OCI-LY3 (cell line): ENCODE results near the gene RERE.

Experiments used
- H2AFZ ChIP-seq: fragments of 200-600, 300-600 bp; shearing (Covaris generic); 2 replicates; pipeline ENCODE4 v1.6.0; 2014; ENCODE audit warnings: antibody characterized with exemption, low read depth, low read length
- H3K27ac ChIP-seq: fragments of 200-600, 300-600 bp; sonication (generic); 2 replicates; pipeline ENCODE4 v1.5.1; 2014; ENCODE audit warnings: mild to moderate bottlenecking, low read length, moderate library complexity, mixed read lengths
- H3K27me3 ChIP-seq: fragments of 200-600, 300-600 bp; sonication (generic); 2 replicates; pipeline ENCODE4 v1.6.1; 2014; ENCODE audit warnings: low read depth, low read length, mixed read lengths
- H3K36me3 ChIP-seq: fragments of 200-600, 300-600 bp; sonication (generic); replicated peaks from 2 replicates; pipeline ENCODE3; 2014; ENCODE audit warnings: low read depth, low read length, mixed read lengths
- H3K4me1 ChIP-seq: fragments of 300-600, 200-600 bp; sonication (generic); 2 replicates; pipeline ENCODE4 v1.6.1; 2014; ENCODE audit warnings: low read length, mixed read lengths
- H3K4me2 ChIP-seq: fragments of 200-600, 300-600 bp; sonication (generic); 2 replicates; pipeline ENCODE4 v1.6.1; 2014; ENCODE audit warnings: low read length, mixed read lengths
- H3K4me3 ChIP-seq: fragments of 300-600, 200-600 bp; sonication (generic); 2 replicates; pipeline ENCODE4 v1.5.1; 2014; ENCODE audit warnings: antibody characterized with exemption, mild to moderate bottlenecking, low read length, moderate library complexity
- H3K79me2 ChIP-seq: fragments of 300-600, 200-600 bp; shearing (Covaris generic); 2 replicates; pipeline ENCODE4 v1.6.1; 2014; ENCODE audit warnings: mild to moderate bottlenecking, low read length, mixed read lengths
- H3K9ac ChIP-seq: fragments of 300-600, 200-600 bp; shearing (Covaris generic); 2 replicates; pipeline ENCODE4 v1.6.0; 2014; ENCODE audit warnings: mild to moderate bottlenecking, low read length, moderate library complexity
- H3K9me3 ChIP-seq: fragments of 200-600, 300-600 bp; shearing (Covaris generic); 2 replicates; pipeline ENCODE4 v1.6.1; 2014; ENCODE audit warnings: low read length, mixed read lengths; ENCODE audit not compliant: insufficient read depth
- H4K20me1 ChIP-seq: fragments of 200-600, 300-600 bp; sonication (generic); 2 replicates; pipeline ENCODE4 v1.6.1; 2016; ENCODE audit warnings: low read length, mixed read lengths; ENCODE audit not compliant: insufficient read depth
- CTCF ChIP-seq: fragments of 200-600, 300-600 bp; sonication (generic); IDR thresholded peaks from 2 replicates; pipeline ENCODE4 v1.5.1; 2014; ENCODE audit warnings: antibody characterized with exemption, low read length, low read depth
- EZH2phosphoT487 ChIP-seq: fragments of 200-600 bp; shearing (Covaris generic); IDR thresholded peaks from 2 replicates; pipeline ENCODE4 v1.6.1; 2018; ENCODE audit warnings: antibody characterized with exemption, mixed run types, low read depth

RERE gene

GRCh38 chr1:8660411-8660828 lies 157.0 kb downstream of the RERE start:
- Histone ChIP-seq H3K9ac (no peak overlapping the region), H3K79me2 (peaks cover 48% of the 10 kb centered on the region), H3K9me3 (no peaks in the 10 kb centered on the region), H3K27ac (no peak overlapping the region), H3K27me3 (no peaks in the 10 kb centered on the region), H3K4me2 (no peak overlapping the region), H4K20me1 (peaks cover 2% of the 10 kb centered on the region; the same call in 1 of the 2 replicates), H2AFZ (no peak overlapping the region), H3K4me1 (peaks cover 40% of the 10 kb centered on the region), H3K36me3 (no peaks in the 10 kb centered on the region), H3K4me3 (no peak overlapping the region)
- TF ChIP-seq CTCF, result no peak
- no peak for TF ChIP-seq EZH2phosphoT487

GRCh38 chr1:8659593-8659992 lies 157.8 kb downstream of the RERE start:
- H3K9ac ChIP-seq, result no peak overlapping the region
- H3K27me3 ChIP-seq, result no peaks in the 10 kb centered on the region
- peaks cover 31% of the 10 kb centered on the region for H3K4me1 ChIP-seq
- H2AFZ ChIP-seq, result no peak overlapping the region
- no peaks in the 10 kb centered on the region for H3K36me3 ChIP-seq
- TF ChIP-seq CTCF (no peak), EZH2phosphoT487 (no peak)
- no peak overlapping the region for H3K4me2 ChIP-seq
- no peak overlapping the region for H3K4me3 ChIP-seq
- H3K9me3 ChIP-seq, result no peaks in the 10 kb centered on the region
- peaks cover 40% of the 10 kb centered on the region for H3K79me2 ChIP-seq
- no peak overlapping the region for H3K27ac ChIP-seq
- no peaks in the 10 kb centered on the region for H4K20me1 ChIP-seq

GRCh38 chr1:8653878-8654277 lies 163.6 kb downstream of the RERE start:
- TF ChIP-seq EZH2phosphoT487 (no peak), CTCF (no peak)
- Histone ChIP-seq H3K27me3 (no peaks in the 10 kb centered on the region), H3K4me2 (peak overlapping the region; percentile 22; the same call in 1 of the 2 replicates), H3K9me3 (no peaks in the 10 kb centered on the region), H3K4me1 (peaks cover 17% of the 10 kb centered on the region), H3K79me2 (peaks cover 3% of the 10 kb centered on the region; the same call in 1 of the 2 replicates), H3K9ac (no peak overlapping the region), H2AFZ (no peak overlapping the region), H3K4me3 (no peak overlapping the region), H4K20me1 (peaks cover 11% of the 10 kb centered on the region), H3K27ac (no peak overlapping the region), H3K36me3 (no peaks in the 10 kb centered on the region)

- H3K4me1 ChIP-seq, result peaks cover 18% of the 10 kb centered on the region
- no peak overlapping the region for H3K4me3 ChIP-seq
- no peak overlapping the region for H2AFZ ChIP-seq
- no peak for TF ChIP-seq CTCF
- no peak for TF ChIP-seq EZH2phosphoT487
- H3K36me3 ChIP-seq, result no peaks in the 10 kb centered on the region
- no peaks in the 10 kb centered on the region for H3K27me3 ChIP-seq
- H3K27ac ChIP-seq, result no peak overlapping the region
- H4K20me1 ChIP-seq, result peaks cover 11% of the 10 kb centered on the region
- H3K79me2 ChIP-seq, result peaks cover 6% of the 10 kb centered on the region; the same call in 1 of the 2 replicates
- no peaks in the 10 kb centered on the region for H3K9me3 ChIP-seq
- H3K4me2 ChIP-seq, result 0 out of 2 replicates have a peak overlapping the region, but pooled peaks have one; percentile 2
- no peak overlapping the region for H3K9ac ChIP-seq
Observed at GRCh38 chr1:8652467-8653046, 164.9 kb downstream of the RERE start.
